Mesothelial cell of epicardium (in vitro differentiated cells): ENCODE data around the gene ZFAND3. TPM values are rescaled to one million over a fixed set of nuclear protein-coding genes. Genes with fewer than 3 reads are reported as not detected.

Experiments used
- DNase-seq, 2 experiments: peaks; one replicate each; pipeline ENCODE4 v3.0.0; 2021; ENCODE audit warnings: low spot score in 2 of 2; ENCODE audit not compliant: unreplicated experiment in 2 of 2
- H3K27ac Mint-ChIP-seq: 2 replicates; pipeline ENCODE4 v1.8.0; 2021; ENCODE audit warnings: mixed read lengths
- H3K27me3 Mint-ChIP-seq: 2 replicates; pipeline ENCODE4 v1.8.0; 2021; ENCODE audit warnings: low read depth, mixed read lengths
- H3K36me3 Mint-ChIP-seq: 2 replicates; pipeline ENCODE4 v1.8.0; 2021; ENCODE audit warnings: mixed read lengths
- H3K4me1 Mint-ChIP-seq: 2 replicates; pipeline ENCODE4 v1.8.0; 2021; ENCODE audit warnings: mixed read lengths
- H3K4me3 Mint-ChIP-seq: 2 replicates; pipeline ENCODE4 v1.8.0; 2021; ENCODE audit warnings: mild to moderate bottlenecking, moderate library complexity, mixed read lengths
- H3K9me3 Mint-ChIP-seq: 2 replicates; pipeline ENCODE4 v1.8.0; 2021; ENCODE audit warnings: mixed read lengths
- CTCF ChIP-seq: fragments of 200-600 bp; sonication (generic); IDR thresholded peaks from one replicate; pipeline ENCODE4 v1.5.0; 2021; ENCODE audit warnings: antibody characterized with exemption; ENCODE audit not compliant: unreplicated experiment
- total RNA-seq: library from RNA; stranded (reverse); gene quantifications from 3 replicates; pipeline ENCODE4 v1.2.1, GENCODE V29; 2021

Gene ZFAND3
- total RNA-seq, 1 donor from 2014 or later, result 81.2 TPM

GRCh38 chr6:37882292-37882691 lies 62.8 kb downstream of the ZFAND3 start:
- peaks cover 32% of the 10 kb centered on the region for H3K4me1 Mint-ChIP-seq
- H3K9me3 Mint-ChIP-seq, result no peaks in the 10 kb centered on the region

GRCh38 chr6:37882724-37883413 lies 63.3 kb downstream of the ZFAND3 start:
- Mint-ChIP-seq H3K36me3 (no peaks in the 10 kb centered on the region), H3K27me3 (no peaks in the 10 kb centered on the region), H3K4me3 (no peak overlapping the region), H3K9me3 (no peaks in the 10 kb centered on the region), H3K4me1 (peaks cover 31% of the 10 kb centered on the region), H3K27ac (peak overlapping the region; percentile 53)
- DNase-seq, result no peak
- TF ChIP-seq CTCF, result no peak

More at GRCh38 chr6:37882292-37882691, 62.8 kb downstream of the ZFAND3 start:
- peak overlapping the region; percentile 76 for H3K27ac Mint-ChIP-seq
- no peak overlapping the region for H3K4me3 Mint-ChIP-seq
- no peak for TF ChIP-seq CTCF
- no peak for DNase-seq
- H3K36me3 Mint-ChIP-seq, result no peaks in the 10 kb centered on the region
- no peaks in the 10 kb centered on the region for H3K27me3 Mint-ChIP-seq

- Mint-ChIP-seq H3K9me3 (no peaks in the 10 kb centered on the region), H3K4me1 (peaks cover 35% of the 10 kb centered on the region), H3K4me3 (no peak overlapping the region), H3K27ac (no peak overlapping the region), H3K36me3 (no peaks in the 10 kb centered on the region), H3K27me3 (no peaks in the 10 kb centered on the region)
- no peak for TF ChIP-seq CTCF
- no peak for DNase-seq
Observed at GRCh38 chr6:37884548-37884947, 65.0 kb downstream of the ZFAND3 start.

- Mint-ChIP-seq H3K27ac (no peak overlapping the region), H3K4me1 (peaks cover 18% of the 10 kb centered on the region), H3K27me3 (no peaks in the 10 kb centered on the region), H3K9me3 (no peaks in the 10 kb centered on the region), H3K4me3 (no peak overlapping the region), H3K36me3 (peaks cover 9% of the 10 kb centered on the region)
- no peak for TF ChIP-seq CTCF
- no peak for DNase-seq
Observed at GRCh38 chr6:37889051-37889450, 69.5 kb downstream of the ZFAND3 start.

GRCh38 chr6:37889486-37889885 lies 70.0 kb downstream of the ZFAND3 start:
- Mint-ChIP-seq H3K9me3 (no peaks in the 10 kb centered on the region), H3K36me3 (peaks cover 12% of the 10 kb centered on the region), H3K4me3 (no peak overlapping the region), H3K4me1 (peaks cover 17% of the 10 kb centered on the region), H3K27ac (no peak overlapping the region), H3K27me3 (no peaks in the 10 kb centered on the region)
- no peak for DNase-seq
- no peak for TF ChIP-seq CTCF
